Body of pancreas (tissue), 4 donors: ENCODE measurements around the gene DENND1A. TPM values are rescaled to one million over a fixed set of nuclear protein-coding genes. Genes with fewer than 3 reads are reported as not detected.

Experiments used
- ATAC-seq: fragments of 150-250 bp; one replicate; pipeline ENCODE4 v1.9.1; 2016
- DNase-seq, 4 donors: peaks; one replicate each; pipeline ENCODE4 v3.0.0-alpha.2; 2019
- H3K27ac ChIP-seq, 4 donors: fragments of 200-600 bp; sonication (generic); 1 replicate in 3 of 4; 2 replicates in 1 of 4; pipeline versions ENCODE4 v1.5.1 to v1.6.1; 2016 to 2019; ENCODE audit warnings: mild to moderate bottlenecking in 1 of 4, mixed read lengths in 1 of 4, moderate library complexity in 1 of 4
- H3K27me3 ChIP-seq, 2 donors: fragments of 200-600 bp; sonication (generic); one replicate each; pipeline ENCODE4 v1.6.0; 2016; ENCODE audit warnings: mild to moderate bottlenecking in 1 of 2
- H3K36me3 ChIP-seq, 2 donors: fragments of 200-600 bp; sonication (generic); replicated peaks in 1 of 2; 2 replicates each; pipeline ENCODE4 v1.5.1; 2016; ENCODE audit warnings: low read depth in 2 of 2; ENCODE audit not compliant: insufficient read depth in 1 of 2
- H3K4me1 ChIP-seq: fragments of 200-600 bp; sonication (generic); one replicate; pipeline ENCODE4 v1.6.0; 2016
- H3K4me3 ChIP-seq, 2 donors: fragments of 200-600 bp; sonication (generic); 1 replicate in 1 of 2; 2 replicates in 1 of 2; pipeline ENCODE4 v1.5.1; 2016 to 2019
- H3K9me3 ChIP-seq, 3 donors: fragments of 200-600 bp; sonication (generic); 1 replicate in 2 of 3; 2 replicates in 1 of 3; pipeline ENCODE4 v1.5.1; 2016
- POLR2A ChIP-seq, 3 donors: fragments of 450-650 bp; IDR thresholded peaks; one replicate each; pipeline ENCODE4 v1.6.1; 2016; ENCODE audit warnings: antibody characterized with exemption in 3 of 3, mild to moderate bottlenecking in 2 of 3
- WGBS, 2 donors: methylation state at CpG; one replicate each; pipeline ENCODE4 v1.1.5; 2017; 5-methylcytosine and 5-hydroxymethylcytosine counted together
- intact Hi-C: fragments of 100-400 bp; cut with DNase I; formaldehyde crosslinking; loops from one replicate; pipeline ENCODE4 v1.15.1; 2023
- total RNA-seq, 2 donors: library from RNA; depleted of rRNA; stranded (reverse); fragments of >200 nt; gene quantifications; one replicate each; pipeline ENCODE4 v1.1.0, GENCODE V29; 2016
- TF ChIP-seq, protein P1 (sequence below), 7 experiments: fragments of 450-650 bp in 4 of 7; fragments of 200-600 bp in 3 of 7; sonication (generic) in 3 of 7; IDR thresholded peaks; one replicate each; pipeline ENCODE4 v1.5.1; 2016 to 2019; ENCODE audit warnings: antibody characterized with exemption in 7 of 7

The DENND1A gene
- total RNA-seq, 2 donors from 2014 or later, result 7.6 to 8.6 TPM

DNA sequence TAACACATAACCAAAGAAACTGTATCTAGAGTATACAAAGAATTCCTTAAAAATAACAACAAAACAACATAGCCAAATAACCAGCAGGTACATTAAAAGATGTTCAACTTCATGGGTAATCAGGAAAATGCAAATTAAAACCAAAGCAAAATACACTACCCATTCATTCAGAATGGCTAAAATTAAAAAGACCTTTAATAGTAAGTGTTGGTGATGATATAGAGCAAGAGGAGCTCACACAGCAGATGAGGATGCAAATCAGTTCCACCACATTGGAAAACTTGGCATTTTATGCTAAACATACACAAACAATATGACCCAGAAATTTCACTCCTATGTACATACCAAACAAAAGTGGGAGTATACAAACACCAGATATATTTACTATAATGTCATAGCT is 97.8 kb downstream of the DENND1A start:
- intact Hi-C loops, result no loop called here
- ATAC-seq (no peak), DNase-seq (no peak)
- H3K9me3 ChIP-seq, result peaks cover 0 to 7% (median 0%) of the 10 kb centered on the region in 3 donors
- TF ChIP-seq, protein P1, sequence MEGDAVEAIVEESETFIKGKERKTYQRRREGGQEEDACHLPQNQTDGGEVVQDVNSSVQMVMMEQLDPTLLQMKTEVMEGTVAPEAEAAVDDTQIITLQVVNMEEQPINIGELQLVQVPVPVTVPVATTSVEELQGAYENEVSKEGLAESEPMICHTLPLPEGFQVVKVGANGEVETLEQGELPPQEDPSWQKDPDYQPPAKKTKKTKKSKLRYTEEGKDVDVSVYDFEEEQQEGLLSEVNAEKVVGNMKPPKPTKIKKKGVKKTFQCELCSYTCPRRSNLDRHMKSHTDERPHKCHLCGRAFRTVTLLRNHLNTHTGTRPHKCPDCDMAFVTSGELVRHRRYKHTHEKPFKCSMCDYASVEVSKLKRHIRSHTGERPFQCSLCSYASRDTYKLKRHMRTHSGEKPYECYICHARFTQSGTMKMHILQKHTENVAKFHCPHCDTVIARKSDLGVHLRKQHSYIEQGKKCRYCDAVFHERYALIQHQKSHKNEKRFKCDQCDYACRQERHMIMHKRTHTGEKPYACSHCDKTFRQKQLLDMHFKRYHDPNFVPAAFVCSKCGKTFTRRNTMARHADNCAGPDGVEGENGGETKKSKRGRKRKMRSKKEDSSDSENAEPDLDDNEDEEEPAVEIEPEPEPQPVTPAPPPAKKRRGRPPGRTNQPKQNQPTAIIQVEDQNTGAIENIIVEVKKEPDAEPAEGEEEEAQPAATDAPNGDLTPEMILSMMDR (IDR thresholded peaks at IDR 0.05), result no peak
- no peak for TF ChIP-seq POLR2A (IDR thresholded peaks at IDR 0.05)
- no peaks in the 10 kb centered on the region for H3K27me3 ChIP-seq
- no peaks in the 10 kb centered on the region for H3K36me3 ChIP-seq
- H3K4me1 ChIP-seq, result no peaks in the 10 kb centered on the region
- no peak overlapping the region for H3K4me3 ChIP-seq
- H3K27ac ChIP-seq, result no peak overlapping the region

DNA sequence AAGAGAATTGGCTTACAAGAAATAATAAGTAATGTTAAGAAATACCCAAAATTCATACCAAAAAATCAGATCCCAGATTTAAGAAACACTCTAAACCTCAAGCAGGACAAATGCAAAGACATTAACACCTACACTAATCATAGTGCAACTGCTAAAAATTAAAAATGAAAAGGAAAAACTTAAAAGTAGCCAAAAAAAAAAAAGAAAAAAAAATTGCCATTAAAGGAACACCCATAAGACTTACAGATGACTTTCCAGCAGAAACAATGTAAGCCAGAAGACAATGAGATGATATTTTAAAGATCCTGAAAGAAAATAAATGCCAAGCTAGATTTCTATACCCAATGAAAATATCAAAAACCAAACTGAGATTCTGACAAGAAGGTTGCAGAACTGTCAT is 101.5 kb downstream of the DENND1A start:
- H3K4me3 ChIP-seq, result no peak overlapping the region
- H3K9me3 ChIP-seq, result peaks cover 0 to 7% (median 0%) of the 10 kb centered on the region in 3 donors
- H3K27me3 ChIP-seq, result no peaks in the 10 kb centered on the region
- no peak for ATAC-seq
- H3K36me3 ChIP-seq, result no peaks in the 10 kb centered on the region
- no peaks in the 10 kb centered on the region for H3K4me1 ChIP-seq
- TF ChIP-seq POLR2A (IDR thresholded peaks at IDR 0.05), result no peak
- TF ChIP-seq, protein P1 (IDR thresholded peaks at IDR 0.05), result no peak
- DNase-seq, result no peak
- no peak overlapping the region for H3K27ac ChIP-seq
- intact Hi-C loops, result no loop called here

DNA sequence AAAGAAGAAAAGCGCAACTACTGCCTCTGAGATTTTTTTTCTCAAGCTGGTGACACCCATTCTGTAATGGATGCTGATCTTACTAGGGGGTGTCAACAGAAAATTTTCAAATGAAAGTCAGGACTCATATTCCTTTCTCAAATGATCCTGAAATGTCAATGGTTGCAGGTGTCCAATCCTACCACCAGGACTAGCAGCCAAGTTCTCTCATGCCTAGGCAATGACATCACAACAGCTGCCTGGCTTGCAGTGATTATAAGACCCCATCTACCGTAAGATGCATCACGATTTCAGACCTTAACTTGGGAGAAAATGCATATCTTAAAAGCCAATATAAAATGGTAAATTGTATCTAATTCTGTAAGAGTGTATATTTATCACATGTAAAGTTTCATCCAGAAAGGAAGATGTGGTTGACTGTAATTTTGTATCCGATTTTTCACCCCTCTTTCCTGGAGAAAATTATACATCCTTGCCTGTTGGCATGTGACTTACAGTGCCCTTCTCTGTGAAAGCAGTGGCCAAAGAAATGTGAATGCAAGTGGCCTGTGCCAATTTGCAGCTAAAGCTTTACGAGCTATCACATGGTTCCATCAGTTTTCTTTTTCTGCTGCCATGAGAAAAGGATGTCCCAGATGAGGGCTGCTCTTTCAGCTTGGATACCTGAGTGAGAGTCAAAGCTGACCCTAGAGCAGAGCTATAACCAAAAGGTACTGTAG is 104.4 kb downstream of the DENND1A start:
- no peaks in the 10 kb centered on the region for H3K36me3 ChIP-seq
- intact Hi-C loops, result no loop called here
- peaks cover 0 to 7% (median 0%) of the 10 kb centered on the region in 3 donors for H3K9me3 ChIP-seq
- H3K27ac ChIP-seq, result no peak overlapping the region
- no peaks in the 10 kb centered on the region for H3K27me3 ChIP-seq
- TF ChIP-seq, protein P1 (IDR thresholded peaks at IDR 0.05), result no peak
- no peak for TF ChIP-seq POLR2A (IDR thresholded peaks at IDR 0.05)
- DNase-seq (no peak), ATAC-seq (no peak)
- whole genome bisulfite sequencing, 2 donors, result 93 to 96% methylated on average over 5 of the region's 5 CpGs
- H3K4me3 ChIP-seq, result no peak overlapping the region
- H3K4me1 ChIP-seq, result no peaks in the 10 kb centered on the region

DNA sequence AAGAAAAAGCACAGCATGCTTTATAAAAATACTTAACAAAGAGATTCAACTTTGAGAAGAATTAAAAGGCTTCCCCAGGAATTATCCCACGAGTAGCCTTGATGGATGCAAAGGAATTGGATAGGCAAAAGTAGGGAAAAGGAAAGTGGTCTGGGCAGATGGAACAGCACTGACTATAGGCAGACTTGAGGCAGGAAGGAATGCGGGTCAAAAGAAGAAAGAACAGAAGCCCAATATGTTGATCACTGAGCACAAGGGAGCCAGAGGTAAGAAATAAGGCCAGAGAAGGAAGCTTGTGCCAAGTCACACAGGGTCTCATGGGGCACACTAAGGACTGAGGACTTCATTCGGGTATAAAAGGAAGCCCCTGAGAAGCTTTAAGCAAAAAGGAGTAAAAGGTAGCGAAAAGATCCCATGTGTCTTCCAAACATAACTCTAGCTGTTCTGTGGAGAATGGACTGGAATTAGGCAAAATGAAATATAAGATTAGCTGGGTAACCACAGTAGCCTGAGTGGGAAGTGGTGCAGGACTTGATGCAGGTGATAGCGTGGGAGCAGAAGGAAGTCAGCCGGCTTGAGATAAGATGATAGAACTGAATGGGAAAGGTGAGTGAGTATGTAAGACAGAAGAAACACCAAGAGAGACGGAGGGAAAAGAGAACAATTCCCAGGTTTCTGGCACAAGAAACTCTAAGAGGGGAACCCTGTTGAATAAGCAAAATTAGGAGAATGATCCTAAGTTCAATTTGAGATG is 106.6 kb downstream of the DENND1A start:
- 77 to 93% methylated on average over 7 of the region's 7 CpGs for WGBS, 2 donors
- Histone ChIP-seq H3K27me3 (no peaks in the 10 kb centered on the region), H3K36me3 (no peaks in the 10 kb centered on the region), H3K9me3 (peaks cover 0 to 6% (median 0%) of the 10 kb centered on the region in 3 donors), H3K4me3 (no peak overlapping the region), H3K4me1 (no peaks in the 10 kb centered on the region), H3K27ac (no peak overlapping the region)
- no peak for TF ChIP-seq POLR2A (IDR thresholded peaks at IDR 0.05)
- TF ChIP-seq, protein P1 (IDR thresholded peaks at IDR 0.05), result no peak
- DNase-seq, result no peak
- no peak for ATAC-seq
- intact Hi-C loops, result no loop called here
